PC-3 (cell line): ENCODE results near the gene RFTN1. TPM values are rescaled to one million over a fixed set of nuclear protein-coding genes. Genes with fewer than 3 reads are reported as not detected.

Experiments
- ATAC-seq: fragments of 200-7000 bp; cut with Tn5 transposase; 2 replicates; pipeline ENCODE4 v1.9.1; 2020; ENCODE audit warnings: mild to moderate bottlenecking, moderate library complexity
- BruUV-seq: library from RNA; stranded (reverse); fragments of 400-500 nt; replicated peaks from 2 replicates; lab custom pipeline; 2021; lab: Mats Ljungman, UMichigan
- CTCF ChIA-PET: fragments of 300-600 bp; sonication (Branson Sonifier 250); formaldehyde crosslinking; loops from one replicate; lab custom pipeline; 2022; ENCODE audit warnings: antibody characterized with exemption; lab: Charles Lee
- POLR2A ChIA-PET: fragments of 300-600 bp; sonication (Branson Sonifier 250); formaldehyde crosslinking; loops from one replicate; lab custom pipeline; 2022; ENCODE audit warnings: antibody characterized with exemption; ENCODE audit not compliant: unreplicated experiment; lab: Charles Lee
- DNase-seq: peaks from one replicate; pipeline ENCODE4 v3.0.0-alpha.2; 2015
- H2AFZ ChIP-seq: fragments of 300-600 bp; sonication (generic); 2 replicates; pipeline ENCODE4 v1.6.0; 2016; ENCODE audit warnings: antibody characterized with exemption, low read length
- H3F3A ChIP-seq: fragments of 300-600 bp; sonication (generic); one replicate; pipeline ENCODE4 v1.6.0; 2017; ENCODE audit warnings: antibody characterized with exemption, low read length, control low read depth, mild to moderate bottlenecking; ENCODE audit not compliant: unreplicated experiment
- H3K27ac ChIP-seq: fragments of 300-600 bp; sonication (generic); 2 replicates; pipeline ENCODE4 v1.5.1; 2016; ENCODE audit warnings: mild to moderate bottlenecking, low read length
- H3K27me3 ChIP-seq: fragments of 300-600 bp; sonication (generic); 2 replicates; pipeline ENCODE4 v1.6.1; 2016; ENCODE audit warnings: low read length, mixed read lengths
- H3K36me3 ChIP-seq: fragments of 300-600 bp; sonication (generic); 2 replicates; pipeline ENCODE4 v1.6.1; 2016; ENCODE audit warnings: low read depth, mixed run types, low read length, mixed read lengths
- H3K4me1 ChIP-seq: fragments of 300-600 bp; sonication (generic); 2 replicates; pipeline ENCODE4 v1.5.1; 2016; ENCODE audit warnings: low read length; ENCODE audit not compliant: insufficient read depth
- H3K4me2 ChIP-seq: fragments of 300-600 bp; sonication (generic); 2 replicates; pipeline ENCODE4 v1.6.0; 2016; ENCODE audit warnings: low read length
- H3K4me3 ChIP-seq: fragments of 300-600 bp; sonication (generic); 2 replicates; pipeline ENCODE4 v1.5.1; 2016; ENCODE audit warnings: mild to moderate bottlenecking, low read length, mixed read lengths
- H3K79me2 ChIP-seq: fragments of 300-600 bp; sonication (generic); 2 replicates; pipeline ENCODE4 v1.6.1; 2017; ENCODE audit warnings: low read length, mixed read lengths
- H3K9ac ChIP-seq: fragments of 300-600 bp; sonication (generic); 2 replicates; pipeline ENCODE4 v1.6.0; 2016; ENCODE audit warnings: mild to moderate bottlenecking, low read length
- H3K9me2 ChIP-seq: fragments of 300-600 bp; sonication (generic); replicated peaks from 2 replicates; pipeline ENCODE4 v1.6.1; 2016; ENCODE audit warnings: mixed run types, low read length, mixed read lengths
- H3K9me3 ChIP-seq: fragments of 300-600 bp; sonication (generic); 2 replicates; pipeline ENCODE4 v1.6.1; 2016; ENCODE audit warnings: low read length, mixed read lengths
- H4K20me1 ChIP-seq: fragments of 300-600 bp; sonication (generic); 2 replicates; pipeline ENCODE4 v1.6.1; 2016; ENCODE audit warnings: low read length, mixed read lengths
- CTCF ChIP-seq: fragments of 300-600 bp; sonication (generic); conservative IDR thresholded peaks from 2 replicates; pipeline ENCODE4 v1.5.1; 2017; ENCODE audit warnings: antibody characterized with exemption, low read depth, mild to moderate bottlenecking, low read length
- EZH2 ChIP-seq: fragments of 300-600 bp; sonication (generic); IDR thresholded peaks from one replicate; pipeline ENCODE4 v1.6.1; 2017; ENCODE audit warnings: antibody characterized with exemption, mild to moderate bottlenecking, low read length; ENCODE audit not compliant: unreplicated experiment
- EZH2phosphoT487 ChIP-seq: fragments of 300-600 bp; sonication (generic); IDR thresholded peaks from 2 replicates; pipeline ENCODE4 v1.6.1; 2018; ENCODE audit warnings: mild to moderate bottlenecking, antibody characterized with exemption, low read length, borderline replicate concordance
- intact Hi-C: fragments of 100-400 bp; cut with micrococcal nuclease; formaldehyde crosslinking; loops from 2 replicates; pipeline ENCODE4 v1.9.0; 2023
- total RNA-seq: library from RNA; depleted of rRNA; stranded (reverse); fragments of >200 nt; gene quantifications from 2 replicates; pipeline ENCODE4 v1.2.3, GENCODE V29; 2014

Gene RFTN1
- total RNA-seq, 1 experiment from 2014 or later = 9.7 TPM

GRCh38 chr3:16365491-16366128 is 147.9 kb downstream of the RFTN1 start:
- Histone ChIP-seq H3K9me3 (no peaks in the 10 kb centered on the region), H3K4me2 (no peak overlapping the region), H3K36me3 (no peaks in the 10 kb centered on the region), H3K4me3 (no peak overlapping the region), H3K4me1 (0 out of 2 replicates have a peak, but pooled peaks cover 5% of the 10 kb centered on the region), H3K9me2 (no peaks in the 10 kb centered on the region), H3K79me2 (no peaks in the 10 kb centered on the region), H3K27me3 (no peaks in the 10 kb centered on the region), H2AFZ (no peak overlapping the region), H3K27ac (no peak overlapping the region), H4K20me1 (no peaks in the 10 kb centered on the region), H3F3A (no peaks in the 10 kb centered on the region), H3K9ac (no peak overlapping the region)
- ChIA-PET POLR2A (no interaction called here), CTCF (no interaction called here)
- intact Hi-C loops = no loop called here
- DNase-seq (no peak), ATAC-seq (no peak)
- no peak for TF ChIP-seq EZH2phosphoT487
- TF ChIP-seq CTCF = no peak
- TF ChIP-seq EZH2 = no peak
- no TSS peak for BruUV-seq

GRCh38 chr3:16364963-16365362 is 148.5 kb downstream of the RFTN1 start:
- BruUV-seq = no TSS peak
- CTCF ChIA-PET = no interaction called here

More at GRCh38 chr3:16364963-16365362, 148.5 kb downstream of the RFTN1 start:
- H2AFZ ChIP-seq = no peak overlapping the region
- no peaks in the 10 kb centered on the region for H3F3A ChIP-seq
- H3K79me2 ChIP-seq = no peaks in the 10 kb centered on the region
- POLR2A ChIA-PET = no interaction called here
- no peaks in the 10 kb centered on the region for H3K36me3 ChIP-seq
- H3K4me1 ChIP-seq = 0 out of 2 replicates have a peak, but pooled peaks cover 5% of the 10 kb centered on the region
- DNase-seq (no peak), ATAC-seq (no peak)
- H3K9me3 ChIP-seq = no peaks in the 10 kb centered on the region
- no peak for TF ChIP-seq EZH2
- no peak for TF ChIP-seq CTCF
- TF ChIP-seq EZH2phosphoT487 = no peak
- H3K9me2 ChIP-seq = no peaks in the 10 kb centered on the region
- no peak overlapping the region for H3K9ac ChIP-seq
- no peaks in the 10 kb centered on the region for H3K27me3 ChIP-seq
- no peaks in the 10 kb centered on the region for H4K20me1 ChIP-seq
- no peak overlapping the region for H3K27ac ChIP-seq
- intact Hi-C loops = no loop called here
- no peak overlapping the region for H3K4me3 ChIP-seq
- no peak overlapping the region for H3K4me2 ChIP-seq
